HL-60 (cell line): ENCODE results near the gene FRAS1.

ENCODE experiments used
- DNase-seq, 2 experiments: peaks; one replicate each; pipeline ENCODE4 v3.0.0-alpha.2; 2010 to 2020; ENCODE audit warnings: low read depth in 1 of 2, low spot score in 1 of 2
- H3K27ac ChIP-seq: fragments of 250-450 bp; sonication (Bioruptor Pico); replicated peaks from 2 replicates; pipeline ENCODE4 v1.5.1; 2020; ENCODE audit warnings: mild to moderate bottlenecking, moderate library complexity
- H3K27me3 ChIP-seq: fragments of 250-450 bp; sonication (Bioruptor Pico); 2 replicates; pipeline ENCODE4 v1.5.1; 2021; ENCODE audit warnings: mild to moderate bottlenecking, moderate library complexity; ENCODE audit not compliant: insufficient read depth, poor library complexity, severe bottlenecking
- H3K4me3 ChIP-seq: replicated peaks from 2 replicates; pipeline ENCODE4 v1.5.1; 2011; ENCODE audit warnings: mild to moderate bottlenecking, control low read depth, low read length; ENCODE audit not compliant: insufficient read depth
- GABPA ChIP-seq: IDR thresholded peaks from 2 replicates; pipeline ENCODE4 v1.6.1; 2012; ENCODE audit warnings: low read depth
- POLR2AphosphoS5 ChIP-seq: IDR thresholded peaks from 2 replicates; pipeline ENCODE4 v1.6.1; 2012; ENCODE audit warnings: low read depth
- SPI1 ChIP-seq: IDR thresholded peaks from 2 replicates; pipeline ENCODE4 v1.6.1; 2012; ENCODE audit warnings: low read depth, mild to moderate bottlenecking, borderline replicate concordance
- TF ChIP-seq, protein P1 (sequence below): IDR thresholded peaks from one replicate; pipeline ENCODE4 v1.5.1; 2011; ENCODE audit warnings: low read length, control low read depth, inconsistent platforms; ENCODE audit not compliant: insufficient read depth
- TF ChIP-seq, protein P2 (sequence below): IDR thresholded peaks from 2 replicates; pipeline ENCODE4 v1.6.1; 2012; ENCODE audit warnings: low read depth; ENCODE audit not compliant: insufficient replicate concordance

Gene FRAS1

GRCh38 chr4:78166622-78167021 lies 109.5 kb downstream of the FRAS1 start:
- H3K4me3 ChIP-seq = no peak overlapping the region
- H3K27me3 ChIP-seq = peaks cover 4% of the 10 kb centered on the region
- no peak overlapping the region for H3K27ac ChIP-seq
- no peak for DNase-seq
- TF ChIP-seq GABPA = no peak
- no peak for TF ChIP-seq SPI1
- no peak for TF ChIP-seq POLR2AphosphoS5
- TF ChIP-seq, protein P1, sequence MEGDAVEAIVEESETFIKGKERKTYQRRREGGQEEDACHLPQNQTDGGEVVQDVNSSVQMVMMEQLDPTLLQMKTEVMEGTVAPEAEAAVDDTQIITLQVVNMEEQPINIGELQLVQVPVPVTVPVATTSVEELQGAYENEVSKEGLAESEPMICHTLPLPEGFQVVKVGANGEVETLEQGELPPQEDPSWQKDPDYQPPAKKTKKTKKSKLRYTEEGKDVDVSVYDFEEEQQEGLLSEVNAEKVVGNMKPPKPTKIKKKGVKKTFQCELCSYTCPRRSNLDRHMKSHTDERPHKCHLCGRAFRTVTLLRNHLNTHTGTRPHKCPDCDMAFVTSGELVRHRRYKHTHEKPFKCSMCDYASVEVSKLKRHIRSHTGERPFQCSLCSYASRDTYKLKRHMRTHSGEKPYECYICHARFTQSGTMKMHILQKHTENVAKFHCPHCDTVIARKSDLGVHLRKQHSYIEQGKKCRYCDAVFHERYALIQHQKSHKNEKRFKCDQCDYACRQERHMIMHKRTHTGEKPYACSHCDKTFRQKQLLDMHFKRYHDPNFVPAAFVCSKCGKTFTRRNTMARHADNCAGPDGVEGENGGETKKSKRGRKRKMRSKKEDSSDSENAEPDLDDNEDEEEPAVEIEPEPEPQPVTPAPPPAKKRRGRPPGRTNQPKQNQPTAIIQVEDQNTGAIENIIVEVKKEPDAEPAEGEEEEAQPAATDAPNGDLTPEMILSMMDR = no peak
- TF ChIP-seq, protein P2, sequence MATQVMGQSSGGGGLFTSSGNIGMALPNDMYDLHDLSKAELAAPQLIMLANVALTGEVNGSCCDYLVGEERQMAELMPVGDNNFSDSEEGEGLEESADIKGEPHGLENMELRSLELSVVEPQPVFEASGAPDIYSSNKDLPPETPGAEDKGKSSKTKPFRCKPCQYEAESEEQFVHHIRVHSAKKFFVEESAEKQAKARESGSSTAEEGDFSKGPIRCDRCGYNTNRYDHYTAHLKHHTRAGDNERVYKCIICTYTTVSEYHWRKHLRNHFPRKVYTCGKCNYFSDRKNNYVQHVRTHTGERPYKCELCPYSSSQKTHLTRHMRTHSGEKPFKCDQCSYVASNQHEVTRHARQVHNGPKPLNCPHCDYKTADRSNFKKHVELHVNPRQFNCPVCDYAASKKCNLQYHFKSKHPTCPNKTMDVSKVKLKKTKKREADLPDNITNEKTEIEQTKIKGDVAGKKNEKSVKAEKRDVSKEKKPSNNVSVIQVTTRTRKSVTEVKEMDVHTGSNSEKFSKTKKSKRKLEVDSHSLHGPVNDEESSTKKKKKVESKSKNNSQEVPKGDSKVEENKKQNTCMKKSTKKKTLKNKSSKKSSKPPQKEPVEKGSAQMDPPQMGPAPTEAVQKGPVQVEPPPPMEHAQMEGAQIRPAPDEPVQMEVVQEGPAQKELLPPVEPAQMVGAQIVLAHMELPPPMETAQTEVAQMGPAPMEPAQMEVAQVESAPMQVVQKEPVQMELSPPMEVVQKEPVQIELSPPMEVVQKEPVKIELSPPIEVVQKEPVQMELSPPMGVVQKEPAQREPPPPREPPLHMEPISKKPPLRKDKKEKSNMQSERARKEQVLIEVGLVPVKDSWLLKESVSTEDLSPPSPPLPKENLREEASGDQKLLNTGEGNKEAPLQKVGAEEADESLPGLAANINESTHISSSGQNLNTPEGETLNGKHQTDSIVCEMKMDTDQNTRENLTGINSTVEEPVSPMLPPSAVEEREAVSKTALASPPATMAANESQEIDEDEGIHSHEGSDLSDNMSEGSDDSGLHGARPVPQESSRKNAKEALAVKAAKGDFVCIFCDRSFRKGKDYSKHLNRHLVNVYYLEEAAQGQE = no peak

GRCh38 chr4:78167510-78167909 lies 110.4 kb downstream of the FRAS1 start:
- Histone ChIP-seq H3K27ac (no peak overlapping the region), H3K4me3 (no peak overlapping the region), H3K27me3 (peaks cover 4% of the 10 kb centered on the region)
- no peak for DNase-seq
- TF ChIP-seq POLR2AphosphoS5 = no peak
- TF ChIP-seq GABPA = no peak
- TF ChIP-seq SPI1 = no peak
- TF ChIP-seq, protein P2 = no peak
- TF ChIP-seq, protein P1 = no peak

GRCh38 chr4:78168029-78168428 lies 110.9 kb downstream of the FRAS1 start:
- Histone ChIP-seq H3K27ac (no peak overlapping the region), H3K4me3 (no peak overlapping the region), H3K27me3 (peaks cover 4% of the 10 kb centered on the region)
- TF ChIP-seq, protein P2 = no peak
- TF ChIP-seq POLR2AphosphoS5 = no peak
- TF ChIP-seq, protein P1 = no peak
- no peak for TF ChIP-seq SPI1
- DNase-seq = no peak
